Body of pancreas (tissue), 4 donors: ENCODE results near the gene KIAA2012.

Experiments
- POLR2A ChIP-seq, 3 donors: fragments of 450-650 bp; IDR thresholded peaks; one replicate each; pipeline ENCODE4 v1.6.1; 2016; ENCODE audit warnings: antibody characterized with exemption in 3 of 3, mild to moderate bottlenecking in 2 of 3
- TF ChIP-seq, protein P1 (sequence below), 7 experiments: fragments of 450-650 bp in 4 of 7; fragments of 200-600 bp in 3 of 7; sonication (generic) in 3 of 7; IDR thresholded peaks; one replicate each; pipeline ENCODE4 v1.5.1; 2016 to 2019; ENCODE audit warnings: antibody characterized with exemption in 7 of 7

DNA sequence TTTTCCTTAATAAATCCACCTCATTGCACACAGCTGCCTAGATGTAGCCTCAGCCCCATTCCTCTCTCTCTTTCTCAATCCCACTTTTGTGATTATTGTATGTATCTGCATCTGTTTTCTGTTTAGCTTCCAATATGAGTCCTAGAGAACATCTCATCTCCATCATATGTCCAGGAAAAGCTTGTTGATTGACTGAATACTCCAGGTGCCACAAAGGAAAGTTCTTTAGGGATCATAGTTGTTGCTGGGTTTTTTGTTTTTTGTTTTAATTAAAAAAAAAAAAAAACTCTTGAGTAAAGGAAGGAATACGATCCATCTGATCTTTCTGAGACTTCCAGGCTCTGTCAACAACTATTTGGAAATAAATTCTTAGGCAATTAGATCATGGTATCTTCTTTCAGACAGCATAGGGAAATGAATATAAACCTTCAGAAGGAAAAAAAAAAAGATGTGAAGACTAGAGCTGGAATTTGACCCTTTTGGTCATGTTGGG, 42.5 kb downstream of the KIAA2012 start:
- TF ChIP-seq, protein P1, sequence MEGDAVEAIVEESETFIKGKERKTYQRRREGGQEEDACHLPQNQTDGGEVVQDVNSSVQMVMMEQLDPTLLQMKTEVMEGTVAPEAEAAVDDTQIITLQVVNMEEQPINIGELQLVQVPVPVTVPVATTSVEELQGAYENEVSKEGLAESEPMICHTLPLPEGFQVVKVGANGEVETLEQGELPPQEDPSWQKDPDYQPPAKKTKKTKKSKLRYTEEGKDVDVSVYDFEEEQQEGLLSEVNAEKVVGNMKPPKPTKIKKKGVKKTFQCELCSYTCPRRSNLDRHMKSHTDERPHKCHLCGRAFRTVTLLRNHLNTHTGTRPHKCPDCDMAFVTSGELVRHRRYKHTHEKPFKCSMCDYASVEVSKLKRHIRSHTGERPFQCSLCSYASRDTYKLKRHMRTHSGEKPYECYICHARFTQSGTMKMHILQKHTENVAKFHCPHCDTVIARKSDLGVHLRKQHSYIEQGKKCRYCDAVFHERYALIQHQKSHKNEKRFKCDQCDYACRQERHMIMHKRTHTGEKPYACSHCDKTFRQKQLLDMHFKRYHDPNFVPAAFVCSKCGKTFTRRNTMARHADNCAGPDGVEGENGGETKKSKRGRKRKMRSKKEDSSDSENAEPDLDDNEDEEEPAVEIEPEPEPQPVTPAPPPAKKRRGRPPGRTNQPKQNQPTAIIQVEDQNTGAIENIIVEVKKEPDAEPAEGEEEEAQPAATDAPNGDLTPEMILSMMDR (IDR thresholded peaks at IDR 0.05): no peak
- no peak for TF ChIP-seq POLR2A (IDR thresholded peaks at IDR 0.05)
